Limb (tissue), 2 donors: Measurements from ENCODE around the gene PARM1.
"Not testable (repeated sequence)": the region's sequence is repeated elsewhere in the genome, so short reads cannot be mapped to it uniquely, and the experiment has no call there.

Experiments used
- DNase-seq, 2 donors: peaks; one replicate each; pipeline ENCODE4 v3.0.0-alpha.2; 2016; ENCODE audit errors: extremely low spot score in 2 of 2

Gene PARM1

DNA sequence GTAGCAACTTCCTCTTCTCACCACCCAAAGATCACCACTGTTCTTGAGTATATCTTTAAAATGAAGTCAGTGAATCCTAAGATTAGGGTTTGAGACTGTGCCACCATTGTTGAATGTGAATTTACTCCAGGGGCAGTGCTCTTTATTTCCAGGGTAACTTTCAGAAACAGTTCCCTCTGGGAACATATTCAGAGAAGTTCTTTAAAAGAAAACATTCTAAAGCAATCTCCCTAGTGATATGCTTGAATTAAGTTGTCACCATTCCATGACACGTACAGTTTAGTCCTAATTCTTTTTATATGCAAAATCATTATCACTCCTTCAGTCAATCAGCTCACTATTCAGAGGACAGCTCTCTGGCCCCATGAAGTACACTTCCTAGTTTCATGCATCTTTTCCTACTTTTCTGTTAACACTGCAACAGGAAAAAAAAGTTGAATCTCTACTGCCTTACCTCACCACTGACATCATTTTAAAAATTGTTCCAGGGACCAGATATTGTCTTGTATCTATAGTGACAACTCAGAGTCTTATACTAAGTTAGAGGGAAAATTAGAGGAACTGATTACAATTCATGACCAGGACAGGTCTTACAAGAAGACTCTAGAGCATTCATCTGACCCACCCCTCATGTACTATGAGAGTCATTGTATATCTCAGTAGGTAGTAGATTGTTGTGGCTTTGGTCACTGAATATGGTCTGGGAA is 49.8 kb downstream of the PARM1 start:
- DNase-seq: no peak

DNA sequence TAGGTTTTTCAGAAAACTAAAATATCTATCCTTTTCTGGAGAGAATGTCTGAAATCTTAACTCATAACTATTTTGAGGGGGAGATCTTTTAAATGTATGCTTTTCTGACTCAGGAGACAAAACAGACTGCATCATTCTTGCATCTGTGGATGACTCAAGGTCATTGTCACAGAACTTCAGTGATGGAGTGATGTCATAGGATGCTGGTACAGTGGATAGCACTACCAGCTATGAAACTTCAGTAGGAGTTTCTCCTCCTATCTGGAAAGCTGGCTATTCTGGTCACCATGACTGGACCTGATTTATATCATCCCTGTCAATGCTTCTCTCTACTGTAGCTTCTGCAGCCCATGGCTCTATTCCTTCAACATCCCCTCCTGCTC is 50.3 kb downstream of the PARM1 start:
- DNase-seq: no peak

DNA sequence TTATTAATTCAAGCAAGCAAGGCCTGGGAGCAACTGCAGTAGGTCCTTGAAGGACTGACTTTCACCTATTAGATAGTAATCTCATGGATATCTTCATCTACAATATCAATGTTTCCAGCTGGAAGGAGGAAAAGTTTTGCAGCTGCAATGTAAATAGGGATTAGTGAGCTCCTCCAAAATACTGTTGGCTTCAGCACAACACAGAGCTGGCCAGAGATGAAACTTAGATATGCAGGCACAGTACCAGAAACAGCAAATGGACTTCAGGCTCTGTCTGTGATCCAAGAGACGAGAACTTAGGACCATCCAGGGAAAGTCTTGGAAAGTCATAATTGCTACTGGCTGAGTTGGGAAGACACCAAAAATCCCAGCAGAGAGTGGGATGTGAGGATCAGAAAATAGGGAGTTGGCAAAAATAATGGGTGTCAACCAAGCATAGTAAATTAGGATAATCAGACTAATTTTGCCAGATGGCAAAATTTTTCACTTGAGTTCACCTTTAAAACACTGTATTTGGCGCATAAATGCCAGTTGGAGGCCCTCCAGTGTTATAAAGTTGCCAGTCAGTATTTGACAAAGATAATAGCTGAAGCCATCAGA is 57.5 kb downstream of the PARM1 start:
- DNase-seq: peak in 1 of 2 donors; percentile 45

DNA sequence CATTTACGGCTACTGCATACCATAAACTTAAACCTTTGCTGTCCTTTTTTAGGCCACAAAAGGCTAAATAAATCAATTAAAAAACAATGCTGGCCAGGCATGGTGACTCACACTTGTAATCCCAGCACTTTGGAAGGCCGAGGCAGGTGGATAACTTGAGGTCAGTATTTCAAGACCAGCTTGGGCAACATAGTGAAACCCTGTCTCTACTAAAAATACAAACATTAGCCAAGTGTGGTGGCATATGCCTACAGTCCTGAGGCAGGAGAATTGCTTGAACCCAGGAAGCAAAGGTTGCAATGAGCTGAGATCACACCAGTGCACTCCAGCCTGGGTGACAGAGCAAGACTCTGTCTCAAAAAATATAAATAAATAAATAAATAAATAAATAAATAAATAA is 61.5 kb downstream of the PARM1 start:
- not testable (repeated sequence) for DNase-seq

DNA sequence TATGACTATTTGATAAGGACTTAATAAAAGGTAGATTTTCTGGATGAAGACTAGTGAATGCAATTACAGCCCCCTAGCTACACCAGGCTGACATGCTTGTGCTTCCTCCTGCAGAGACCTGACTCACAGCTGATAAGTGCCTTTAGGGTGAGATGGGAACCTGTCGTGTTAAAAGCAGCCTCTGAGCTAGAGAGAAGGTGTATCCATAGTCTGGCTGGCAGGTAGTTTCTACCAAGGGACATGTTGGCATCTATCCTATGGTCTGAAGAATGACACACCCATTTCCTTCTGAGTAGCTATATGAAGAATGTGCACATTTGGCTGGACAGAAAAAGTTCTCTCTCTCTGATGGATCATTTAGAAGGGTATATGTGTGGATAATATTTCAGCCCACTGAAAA is 64.1 kb downstream of the PARM1 start:
- DNase-seq: no peak

DNA sequence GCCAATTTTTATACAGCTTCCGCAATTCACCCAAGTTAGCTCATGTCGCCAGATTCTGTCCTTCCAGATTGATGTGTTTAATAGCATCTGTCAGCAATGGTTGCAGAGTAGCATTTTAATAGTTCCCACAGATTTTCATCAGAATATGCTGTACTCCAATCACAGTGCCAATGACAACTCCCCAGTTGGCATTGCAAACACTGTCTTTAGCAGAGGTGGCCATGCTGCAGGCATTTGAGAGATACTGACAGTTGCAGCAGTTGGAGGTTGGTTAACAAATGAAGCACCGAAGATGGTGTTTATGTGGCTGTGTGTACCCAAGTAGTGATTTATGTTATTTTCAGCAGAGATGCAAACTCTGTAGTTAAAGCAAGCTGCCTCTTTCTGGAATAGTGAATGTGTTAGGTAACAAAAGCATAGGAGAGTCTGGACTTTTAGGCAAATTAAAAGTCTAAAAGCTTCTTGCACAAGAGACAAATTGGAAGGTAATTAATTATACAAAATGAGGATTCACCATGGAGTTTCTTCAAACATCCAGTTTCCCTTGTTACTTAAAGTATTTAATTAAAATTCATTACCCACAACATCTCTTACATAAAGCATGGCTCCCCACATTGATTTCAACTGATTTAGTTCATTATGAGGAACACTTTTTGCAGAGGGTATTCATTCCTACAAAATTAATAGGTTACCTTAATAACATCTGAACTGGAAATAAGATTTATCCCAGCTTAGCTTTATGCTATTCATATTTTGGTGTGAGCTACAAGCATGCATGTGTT is 65.2 kb downstream of the PARM1 start:
- DNase-seq: no peak

DNA sequence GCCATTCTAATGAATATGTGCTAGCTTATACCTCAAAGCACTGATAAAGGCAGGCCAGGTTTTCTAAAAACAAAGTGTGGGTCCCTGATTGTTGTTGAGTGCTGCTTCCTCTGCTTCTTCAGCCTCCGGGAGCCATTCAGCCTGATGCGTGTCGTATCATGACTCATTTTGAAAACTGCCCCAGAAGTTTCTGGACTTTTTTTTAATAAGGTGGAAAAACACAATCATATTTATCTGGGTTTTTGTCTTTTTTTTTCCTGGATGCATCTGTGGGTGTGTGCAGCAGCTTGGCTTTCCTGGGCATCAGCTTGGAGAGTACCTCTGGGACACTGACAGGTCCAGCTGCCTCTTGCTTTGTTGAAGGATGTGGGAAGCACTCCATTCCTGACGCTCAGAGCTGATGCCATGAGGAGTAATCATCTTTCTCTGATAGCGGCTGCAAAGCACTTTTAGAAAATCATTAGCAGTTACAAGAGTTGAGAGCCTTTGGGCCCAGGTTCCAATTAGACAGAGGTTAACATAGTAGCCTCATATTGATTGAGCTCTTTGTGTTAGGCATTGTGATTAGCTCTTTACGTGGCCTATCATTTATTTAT is 66.9 kb downstream of the PARM1 start:
- DNase-seq: no peak

DNA sequence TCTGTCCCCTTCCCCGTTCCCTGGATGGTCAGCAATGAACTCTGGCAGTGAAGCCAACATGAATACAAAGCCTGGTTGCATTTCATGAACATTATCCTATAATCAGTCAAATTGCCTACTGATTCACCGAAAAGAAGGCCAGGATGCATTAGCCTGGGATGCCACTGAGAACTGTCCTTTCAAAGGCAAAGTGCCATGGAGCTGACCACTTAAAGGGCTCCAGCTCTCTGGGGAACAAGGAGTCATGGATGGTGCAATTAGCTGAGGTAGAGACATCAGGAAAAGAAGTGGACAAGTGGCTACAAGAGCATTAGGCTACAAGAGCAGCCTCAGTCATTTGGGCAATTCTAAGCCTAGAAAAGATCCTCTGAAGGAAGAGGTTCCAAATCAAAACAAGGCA is 69.0 kb downstream of the PARM1 start:
- no peak for DNase-seq

DNA sequence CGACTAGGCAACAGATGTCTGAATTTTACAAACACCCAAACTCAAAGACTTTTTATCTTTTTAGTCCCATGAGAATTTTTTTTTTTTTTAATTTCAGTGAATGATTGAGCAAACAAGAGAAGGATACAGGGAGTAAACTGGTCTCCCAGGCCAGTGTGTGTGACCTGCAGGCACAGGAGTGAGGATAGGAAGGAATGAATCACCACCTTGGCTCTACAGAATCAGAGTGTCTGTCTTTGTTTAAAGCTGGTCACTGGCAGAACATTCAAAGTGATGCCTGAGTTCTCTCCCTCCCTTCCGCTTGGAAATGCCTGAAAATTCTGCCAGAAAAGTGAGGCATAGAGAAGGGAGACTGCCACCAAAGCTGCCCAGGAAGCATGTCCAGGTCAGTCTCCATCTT is 69.5 kb downstream of the PARM1 start:
- no peak for DNase-seq

DNA sequence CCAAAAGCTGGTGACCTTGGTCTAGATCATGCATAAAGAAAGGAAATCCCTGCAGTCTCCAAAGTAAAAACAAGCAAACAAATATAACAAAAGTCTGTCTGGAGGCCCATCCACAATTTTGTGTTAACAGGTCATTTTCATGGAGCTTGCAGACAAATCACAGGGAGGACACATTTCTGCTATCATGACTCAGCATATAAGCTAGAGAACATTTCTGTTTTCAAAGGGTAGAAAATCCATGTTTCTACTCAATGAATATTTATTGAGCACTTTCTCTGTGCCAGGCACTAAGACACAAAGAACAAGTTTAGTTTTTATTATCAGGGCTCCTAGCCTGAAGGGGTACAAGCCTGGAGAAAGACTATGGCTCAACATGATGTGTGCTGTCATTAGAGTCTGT is 71.1 kb downstream of the PARM1 start:
- no peak for DNase-seq

DNA sequence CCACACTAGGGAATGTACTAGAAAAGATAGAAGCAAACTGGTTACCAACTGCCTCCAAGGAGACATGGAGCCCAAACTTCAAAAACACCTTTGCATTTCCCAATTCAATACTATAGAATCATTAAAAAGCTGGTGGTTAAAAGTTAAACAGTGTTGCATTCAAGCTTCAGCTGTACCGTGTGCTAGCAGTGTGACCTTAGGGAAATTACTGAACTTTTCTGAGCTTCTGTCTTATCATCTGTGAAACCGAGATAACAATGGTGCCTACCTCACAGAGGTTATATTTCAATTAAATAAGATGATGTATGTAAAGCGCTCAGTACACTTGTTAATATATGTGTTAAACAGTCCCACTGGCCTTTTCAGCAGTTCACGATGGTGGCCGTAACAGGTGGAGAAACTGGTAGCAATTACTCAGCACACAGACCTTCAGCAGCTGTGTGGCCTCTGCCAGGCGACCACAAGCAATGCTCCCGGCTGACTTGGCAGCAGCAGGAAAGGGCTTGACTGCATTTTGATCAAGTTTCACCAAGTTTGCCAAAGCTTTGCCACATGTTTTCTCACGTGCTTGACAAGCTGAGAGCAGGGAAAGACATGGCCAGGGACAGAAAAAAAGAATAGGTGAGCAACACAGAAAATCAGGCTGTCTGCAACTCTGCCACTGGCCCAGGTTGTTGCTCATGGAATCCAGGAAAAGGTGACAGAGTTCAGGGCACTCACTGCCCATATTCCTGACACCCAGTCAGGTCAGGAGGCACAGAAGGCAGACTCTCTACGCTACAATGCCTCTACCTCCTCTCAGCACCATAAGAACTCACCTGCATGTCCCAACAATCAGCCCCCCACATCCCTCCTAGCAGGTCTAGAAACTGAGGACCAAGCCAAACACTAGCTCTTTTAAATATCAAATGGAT is 72.1 kb downstream of the PARM1 start:
- peak; percentile 38 to 39 for DNase-seq

DNA sequence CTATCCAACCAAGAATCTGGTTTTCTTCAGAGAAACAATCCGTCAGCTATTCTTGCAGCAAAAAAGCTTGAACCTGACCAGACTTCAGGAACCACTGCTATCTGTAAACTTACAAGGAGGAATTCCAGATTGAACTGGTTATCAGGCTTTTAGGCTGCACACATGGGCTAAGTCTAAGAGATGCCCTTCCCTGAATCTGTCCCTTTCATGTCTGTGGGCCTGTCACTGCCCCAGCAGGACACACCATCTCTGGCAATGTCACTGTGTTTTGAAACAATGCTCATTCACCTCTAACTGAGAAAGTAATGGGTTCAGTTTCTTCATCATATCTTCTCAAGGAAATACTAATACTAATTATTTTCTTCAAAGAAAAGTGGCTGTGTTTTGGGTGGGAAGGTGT is 72.8 kb downstream of the PARM1 start:
- DNase-seq: no peak

DNA sequence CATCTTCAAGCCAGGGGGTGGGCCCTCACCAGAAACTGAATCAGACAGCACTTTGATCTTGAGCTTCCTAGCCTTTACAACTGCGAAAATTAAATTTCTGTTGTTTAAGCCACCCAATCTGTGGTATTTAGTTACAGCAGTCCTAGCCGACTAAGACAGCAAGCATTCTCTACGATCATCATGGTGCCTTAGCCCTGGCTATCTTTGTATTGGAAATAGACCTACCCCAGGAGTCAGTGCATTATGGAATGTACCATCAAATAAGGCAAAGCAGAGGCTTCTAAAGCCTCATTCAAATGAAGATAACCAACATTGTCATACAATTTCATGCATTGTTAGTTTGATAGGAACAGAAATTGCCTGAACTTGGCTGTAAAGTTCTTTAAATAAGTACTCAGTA is 75.0 kb downstream of the PARM1 start:
- DNase-seq: no peak

DNA sequence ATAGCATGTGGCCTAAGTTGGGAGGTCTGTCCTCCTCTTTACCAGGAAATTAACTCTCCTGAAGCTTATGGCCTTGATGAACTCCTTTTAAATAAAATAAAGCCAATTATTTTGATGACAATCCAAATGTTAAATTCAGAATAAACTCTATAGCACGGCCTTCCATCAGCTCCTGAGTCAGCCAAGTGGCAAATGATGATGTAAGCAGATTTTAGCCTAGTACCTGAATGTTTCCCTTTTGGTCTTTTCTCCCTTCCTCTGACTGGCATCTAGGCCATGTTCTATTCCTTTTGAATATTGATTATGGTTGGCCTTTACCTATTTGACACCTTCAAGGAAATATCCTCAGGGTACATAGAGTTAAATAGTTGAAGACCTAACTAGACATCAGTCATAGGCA is 76.2 kb downstream of the PARM1 start:
- no peak for DNase-seq

DNA sequence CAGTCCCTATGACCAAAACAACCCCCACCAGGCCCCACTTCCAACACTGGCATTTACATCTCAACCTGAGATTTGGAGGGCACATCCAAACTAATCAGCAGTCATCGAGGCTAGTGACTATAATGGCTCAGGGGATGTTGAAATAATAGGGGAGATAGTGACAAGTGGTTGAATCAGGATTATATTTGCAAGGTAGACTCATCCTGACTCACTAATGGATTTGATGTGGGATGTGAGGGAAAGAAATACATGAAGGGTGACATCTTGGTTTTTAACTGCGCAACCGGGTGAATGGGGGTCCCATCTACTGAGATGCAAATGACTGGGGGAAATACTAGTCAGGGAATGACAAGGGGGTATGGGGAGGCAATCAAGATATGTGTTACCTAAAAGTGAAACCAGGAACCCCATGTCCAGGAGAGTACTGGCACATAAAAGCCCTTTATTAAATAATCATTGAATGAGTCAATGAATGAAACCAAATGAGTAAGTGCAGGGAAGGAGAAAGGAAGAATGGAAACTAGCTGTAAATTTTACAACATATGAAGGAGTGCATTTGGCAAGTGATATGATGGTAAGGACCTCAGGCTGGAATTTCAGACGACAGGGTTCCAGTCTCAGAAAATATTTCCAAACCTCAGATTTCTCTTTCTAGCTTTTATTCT is 78.3 kb downstream of the PARM1 start:
- no peak for DNase-seq

DNA sequence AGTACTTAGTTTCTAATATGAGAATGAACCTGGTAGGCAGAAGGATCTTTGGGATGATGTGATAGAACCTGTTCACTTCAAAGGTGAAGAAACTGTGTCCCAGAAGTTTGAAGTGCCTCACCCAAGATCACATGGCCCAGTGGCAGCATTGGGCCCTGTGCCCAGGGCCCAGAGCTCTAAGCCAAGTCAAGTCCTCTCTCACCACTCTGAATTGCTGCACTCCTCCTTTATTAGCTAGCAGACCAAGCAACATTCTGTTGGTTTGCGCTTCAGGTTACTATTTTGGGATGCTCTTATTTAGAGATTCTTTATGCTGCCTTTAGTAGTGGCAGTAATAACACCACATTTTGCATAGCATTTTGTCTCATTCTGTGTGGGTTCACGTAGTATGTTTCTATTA is 82.7 kb downstream of the PARM1 start:
- DNase-seq: no peak

DNA sequence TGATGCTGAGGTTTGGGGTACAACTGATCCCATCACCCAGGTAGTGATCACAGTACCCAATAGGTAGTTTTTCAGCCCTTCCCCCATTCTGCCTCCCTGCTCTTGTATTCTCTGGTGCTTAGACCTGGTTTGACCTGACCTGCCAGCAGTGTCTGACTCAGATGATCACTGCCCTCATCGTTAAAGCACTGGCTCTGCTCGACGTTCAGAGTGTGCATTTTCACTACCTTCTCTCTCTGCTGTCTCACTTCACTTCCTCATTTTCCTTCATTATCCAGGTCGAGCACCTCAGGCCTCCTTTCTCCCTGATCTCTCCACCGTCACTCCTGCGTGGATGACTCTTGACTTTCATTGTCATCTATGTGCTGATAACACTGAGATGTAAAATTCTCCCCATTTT is 83.6 kb downstream of the PARM1 start:
- DNase-seq: no peak

DNA sequence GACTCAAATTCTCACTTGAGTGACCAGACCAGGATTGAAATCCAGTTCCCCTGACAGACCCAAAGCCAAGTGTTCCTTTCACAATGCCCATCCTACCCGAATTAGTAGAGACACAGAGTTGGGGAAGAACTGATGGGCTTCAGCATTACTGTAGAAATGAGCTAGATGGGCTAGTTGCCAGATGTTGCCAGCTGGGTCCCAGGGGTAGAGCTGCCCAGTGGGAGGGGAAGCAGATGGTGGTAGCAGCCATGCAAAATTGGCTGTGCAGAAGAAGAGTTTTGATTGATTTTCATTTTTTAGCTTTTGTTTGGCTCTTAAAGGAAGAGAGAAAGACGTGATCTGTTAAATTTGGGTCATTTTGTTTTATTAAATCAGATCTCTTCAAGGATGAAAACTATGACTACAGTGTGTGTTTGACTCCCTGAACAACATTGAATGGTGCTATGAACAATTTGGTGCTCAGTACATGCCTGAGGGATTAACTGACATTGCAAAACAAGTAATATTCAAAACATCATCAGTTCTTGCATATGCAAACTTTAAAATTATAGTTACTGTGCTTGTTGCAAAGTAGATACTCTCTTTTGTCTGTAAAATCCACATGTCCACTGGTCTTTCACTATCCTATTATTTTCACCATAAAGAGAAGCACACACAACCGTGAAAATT is 86.0 kb downstream of the PARM1 start:
- no peak for DNase-seq

DNA sequence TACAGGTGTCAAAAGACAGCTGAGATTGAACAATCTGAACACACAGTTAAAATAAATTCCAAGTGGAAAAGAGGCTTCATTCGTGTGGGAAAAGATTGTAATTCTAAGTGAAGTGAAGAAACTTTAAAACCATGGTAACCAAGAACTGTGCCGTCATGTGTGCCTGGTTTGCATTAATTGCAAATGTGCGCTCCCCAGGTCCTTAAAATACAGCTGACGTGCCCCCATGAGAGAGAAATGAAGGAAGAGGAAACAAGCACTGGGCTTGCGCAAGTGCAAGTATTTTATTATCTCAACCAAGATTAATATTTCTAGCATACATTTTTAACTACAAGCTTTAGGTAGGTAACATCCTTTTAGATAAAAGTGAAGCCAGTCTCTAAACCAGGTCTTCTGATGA is 92.5 kb downstream of the PARM1 start:
- no peak for DNase-seq

DNA sequence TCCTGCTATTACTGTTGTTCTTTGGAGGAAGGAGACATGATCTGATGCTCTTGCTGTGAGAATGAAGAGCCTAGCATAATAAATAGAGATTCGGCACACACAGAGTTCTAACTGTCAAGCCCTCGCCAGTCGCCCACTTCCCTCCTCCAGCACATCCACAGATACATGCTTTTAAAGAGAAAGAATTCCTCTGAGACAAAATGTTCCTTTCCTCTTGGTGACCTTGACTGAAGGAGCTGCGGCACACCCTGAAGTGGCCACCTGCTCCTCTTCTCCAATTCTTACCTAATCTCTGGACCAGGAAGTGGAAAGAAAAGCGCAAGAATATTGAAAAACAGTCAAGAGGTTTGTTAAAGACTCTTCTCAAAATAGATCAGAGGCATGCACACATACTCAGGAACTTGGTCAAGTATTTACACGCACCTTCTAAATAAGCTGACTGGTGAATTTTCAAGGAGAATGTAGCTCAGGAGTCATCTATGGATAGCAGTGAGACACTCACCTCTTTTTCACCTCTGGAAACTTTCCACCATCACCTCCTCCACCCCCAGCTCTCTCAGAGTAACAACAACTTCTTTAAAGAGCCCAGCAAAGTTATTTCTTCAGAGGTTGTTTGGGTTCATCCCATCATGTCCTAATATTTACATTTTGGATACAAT is 95.4 kb downstream of the PARM1 start:
- DNase-seq: no peak
